DOHH2 (cell line): ENCODE results near the gene DNASE1L2.

Experiments
- H3F3A ChIP-seq: fragments of 200-600 bp; sonication (generic), shearing (Covaris generic); 2 replicates; pipeline ENCODE4 v1.6.0; 2016; ENCODE audit warnings: antibody characterized with exemption, mild to moderate bottlenecking; ENCODE audit not compliant: control insufficient read depth, insufficient read depth
- H3K27ac ChIP-seq: fragments of 200-600 bp; sonication (generic); 2 replicates; pipeline ENCODE4 v1.5.1; 2014; ENCODE audit warnings: low read depth, mild to moderate bottlenecking, low read length, moderate library complexity
- H3K27me3 ChIP-seq: fragments of 200-600 bp; sonication (generic); 2 replicates; pipeline ENCODE4 v1.6.1; 2014; ENCODE audit warnings: mild to moderate bottlenecking, low read length, mixed read lengths; ENCODE audit not compliant: control insufficient read depth
- H3K36me3 ChIP-seq: fragments of 200-600 bp; sonication (generic); 2 replicates; pipeline ENCODE4 v1.6.1; 2014; ENCODE audit warnings: mild to moderate bottlenecking, low read length, moderate library complexity, mixed read lengths; ENCODE audit not compliant: control insufficient read depth
- H3K4me1 ChIP-seq: fragments of 200-600 bp; sonication (generic); 2 replicates; pipeline ENCODE4 v1.6.1; 2014; ENCODE audit warnings: mild to moderate bottlenecking, low read length, mixed read lengths; ENCODE audit not compliant: control insufficient read depth
- H3K4me2 ChIP-seq: fragments of 200-600 bp; sonication (generic); 2 replicates; pipeline ENCODE4 v1.6.0; 2014; ENCODE audit warnings: mild to moderate bottlenecking, low read length, moderate library complexity
- H3K4me3 ChIP-seq: fragments of 200-600 bp; sonication (generic); 2 replicates; pipeline ENCODE4 v1.5.1; 2014; ENCODE audit warnings: mild to moderate bottlenecking, low read length, mixed read lengths
- H3K79me2 ChIP-seq: fragments of 200-600 bp; sonication (generic); 2 replicates; pipeline ENCODE4 v1.6.1; 2014; ENCODE audit warnings: mild to moderate bottlenecking, low read length, mixed read lengths; ENCODE audit not compliant: control insufficient read depth
- H3K9me2 ChIP-seq: fragments of 200-600 bp; sonication (generic); replicated peaks from 2 replicates; pipeline ENCODE4 v1.6.1; 2014; ENCODE audit warnings: mild to moderate bottlenecking, low read length, mixed read lengths; ENCODE audit not compliant: control insufficient read depth
- H3K9me3 ChIP-seq: fragments of 200-600 bp; sonication (generic); 2 replicates; pipeline ENCODE4 v1.6.1; 2014; ENCODE audit warnings: antibody characterized with exemption, low read length, mixed read lengths; ENCODE audit not compliant: control insufficient read depth, insufficient read depth
- H4K20me1 ChIP-seq: fragments of 200-600 bp; sonication (generic); 2 replicates; pipeline ENCODE4 v1.6.0; 2014; ENCODE audit warnings: low read depth, mild to moderate bottlenecking, antibody characterized with exemption, low read length, moderate library complexity; ENCODE audit not compliant: control insufficient read depth, insufficient read depth
- EZH2phosphoT487 ChIP-seq: fragments of 200-600 bp; sonication (generic); IDR thresholded peaks from 2 replicates; pipeline ENCODE4 v1.6.1; 2017; ENCODE audit warnings: borderline replicate concordance, mild to moderate bottlenecking, antibody characterized with exemption, low read length, moderate library complexity, mixed read lengths
- TF ChIP-seq, protein P1 (sequence below): fragments of 200-600 bp; sonication (generic); IDR thresholded peaks from one replicate; pipeline ENCODE4 v1.5.1; 2014; ENCODE audit warnings: antibody characterized with exemption, mild to moderate bottlenecking, low read depth, low read length; ENCODE audit not compliant: poor library complexity, severe bottlenecking

The DNASE1L2 gene

DNA sequence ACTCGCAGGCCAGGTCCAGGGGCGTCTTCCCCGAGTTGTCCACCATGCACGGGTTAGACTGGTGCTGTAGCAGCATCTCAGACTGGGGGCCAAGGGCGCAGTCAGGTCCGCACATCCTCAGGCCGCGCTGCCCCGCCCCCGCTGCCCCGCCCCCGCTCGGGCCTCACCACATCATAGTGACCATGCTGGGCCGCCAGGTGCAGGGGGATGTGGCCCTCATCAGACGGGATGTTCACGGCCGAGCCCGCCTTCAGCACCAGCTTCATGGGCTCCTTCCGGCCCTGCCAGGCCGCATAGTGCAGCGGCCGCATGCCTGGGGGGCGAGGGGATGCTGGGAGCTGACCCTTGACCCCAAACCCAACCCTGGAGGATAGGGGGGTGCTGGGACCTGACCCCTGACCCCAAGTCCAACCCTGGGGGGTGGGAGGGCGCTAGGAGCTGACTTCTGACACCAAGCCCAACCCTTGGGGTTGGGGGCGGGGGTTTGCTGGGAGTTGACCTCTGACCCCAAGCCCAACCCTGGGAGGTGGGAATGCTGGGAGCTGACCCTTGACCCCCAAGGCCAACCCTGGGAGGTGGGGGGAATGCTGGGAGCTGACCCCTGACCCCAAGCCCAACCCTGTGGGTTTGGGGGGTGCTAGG lies 46.9 kb upstream of the DNASE1L2 start:
- Histone ChIP-seq H3K4me1 (no peaks in the 10 kb centered on the region; the same call in 1 of the 2 replicates), H3F3A (no peaks in the 10 kb centered on the region), H3K27ac (no peak overlapping the region), H3K4me3 (no peak overlapping the region), H3K9me2 (no peaks in the 10 kb centered on the region), H3K9me3 (no peaks in the 10 kb centered on the region), H3K36me3 (no peaks in the 10 kb centered on the region), H3K27me3 (peaks cover 12% of the 10 kb centered on the region), H4K20me1 (no peaks in the 10 kb centered on the region), H3K79me2 (no peaks in the 10 kb centered on the region), H3K4me2 (no peak overlapping the region)
- no peak for TF ChIP-seq EZH2phosphoT487
- TF ChIP-seq, protein P1, sequence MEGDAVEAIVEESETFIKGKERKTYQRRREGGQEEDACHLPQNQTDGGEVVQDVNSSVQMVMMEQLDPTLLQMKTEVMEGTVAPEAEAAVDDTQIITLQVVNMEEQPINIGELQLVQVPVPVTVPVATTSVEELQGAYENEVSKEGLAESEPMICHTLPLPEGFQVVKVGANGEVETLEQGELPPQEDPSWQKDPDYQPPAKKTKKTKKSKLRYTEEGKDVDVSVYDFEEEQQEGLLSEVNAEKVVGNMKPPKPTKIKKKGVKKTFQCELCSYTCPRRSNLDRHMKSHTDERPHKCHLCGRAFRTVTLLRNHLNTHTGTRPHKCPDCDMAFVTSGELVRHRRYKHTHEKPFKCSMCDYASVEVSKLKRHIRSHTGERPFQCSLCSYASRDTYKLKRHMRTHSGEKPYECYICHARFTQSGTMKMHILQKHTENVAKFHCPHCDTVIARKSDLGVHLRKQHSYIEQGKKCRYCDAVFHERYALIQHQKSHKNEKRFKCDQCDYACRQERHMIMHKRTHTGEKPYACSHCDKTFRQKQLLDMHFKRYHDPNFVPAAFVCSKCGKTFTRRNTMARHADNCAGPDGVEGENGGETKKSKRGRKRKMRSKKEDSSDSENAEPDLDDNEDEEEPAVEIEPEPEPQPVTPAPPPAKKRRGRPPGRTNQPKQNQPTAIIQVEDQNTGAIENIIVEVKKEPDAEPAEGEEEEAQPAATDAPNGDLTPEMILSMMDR, result no peak

DNA sequence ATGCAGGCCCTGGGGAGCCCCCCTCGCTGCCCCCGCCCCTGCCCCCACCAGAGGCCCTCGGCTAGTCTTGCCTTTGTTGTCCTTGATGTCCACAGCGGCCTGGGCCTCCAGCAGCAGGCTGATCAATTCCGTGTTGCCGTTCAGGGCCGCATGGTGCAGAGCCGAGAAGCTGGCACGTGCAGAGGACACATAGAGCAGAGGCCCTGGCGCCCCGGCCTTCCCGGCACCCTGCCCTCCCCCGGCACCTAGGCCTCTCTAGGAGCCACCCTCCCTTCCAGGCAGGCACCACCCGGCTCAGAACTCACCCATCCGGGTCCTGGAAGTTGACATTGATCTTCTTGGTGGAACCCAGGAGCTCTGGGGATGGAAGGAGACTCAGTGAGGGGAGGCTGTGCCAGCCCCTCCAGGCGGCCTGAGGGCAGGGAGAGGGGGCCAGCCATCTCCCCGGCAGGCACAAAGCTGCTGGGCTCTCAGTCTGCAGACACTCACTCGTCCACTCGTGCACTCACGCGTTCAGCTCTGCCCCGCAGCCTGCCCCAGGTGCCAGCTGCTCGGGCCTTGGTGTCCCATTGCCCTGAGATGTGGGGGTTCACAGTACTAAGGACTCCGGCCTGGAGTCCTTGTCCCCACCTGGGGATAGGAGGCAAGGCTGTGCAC lies 46.1 kb upstream of the DNASE1L2 start:
- no peak overlapping the region for H3K4me3 ChIP-seq
- no peaks in the 10 kb centered on the region for H3K36me3 ChIP-seq
- peaks cover 19% of the 10 kb centered on the region for H3K27me3 ChIP-seq
- TF ChIP-seq, protein P1, result no peak
- no peak for TF ChIP-seq EZH2phosphoT487
- H4K20me1 ChIP-seq, result peaks cover 2% of the 10 kb centered on the region; the same call in 1 of the 2 replicates
- no peaks in the 10 kb centered on the region for H3F3A ChIP-seq
- no peaks in the 10 kb centered on the region for H3K9me3 ChIP-seq
- peaks cover 2% of the 10 kb centered on the region for H3K4me1 ChIP-seq
- H3K79me2 ChIP-seq, result no peaks in the 10 kb centered on the region
- H3K27ac ChIP-seq, result no peak overlapping the region
- H3K9me2 ChIP-seq, result no peaks in the 10 kb centered on the region
- H3K4me2 ChIP-seq, result no peak overlapping the region

DNA sequence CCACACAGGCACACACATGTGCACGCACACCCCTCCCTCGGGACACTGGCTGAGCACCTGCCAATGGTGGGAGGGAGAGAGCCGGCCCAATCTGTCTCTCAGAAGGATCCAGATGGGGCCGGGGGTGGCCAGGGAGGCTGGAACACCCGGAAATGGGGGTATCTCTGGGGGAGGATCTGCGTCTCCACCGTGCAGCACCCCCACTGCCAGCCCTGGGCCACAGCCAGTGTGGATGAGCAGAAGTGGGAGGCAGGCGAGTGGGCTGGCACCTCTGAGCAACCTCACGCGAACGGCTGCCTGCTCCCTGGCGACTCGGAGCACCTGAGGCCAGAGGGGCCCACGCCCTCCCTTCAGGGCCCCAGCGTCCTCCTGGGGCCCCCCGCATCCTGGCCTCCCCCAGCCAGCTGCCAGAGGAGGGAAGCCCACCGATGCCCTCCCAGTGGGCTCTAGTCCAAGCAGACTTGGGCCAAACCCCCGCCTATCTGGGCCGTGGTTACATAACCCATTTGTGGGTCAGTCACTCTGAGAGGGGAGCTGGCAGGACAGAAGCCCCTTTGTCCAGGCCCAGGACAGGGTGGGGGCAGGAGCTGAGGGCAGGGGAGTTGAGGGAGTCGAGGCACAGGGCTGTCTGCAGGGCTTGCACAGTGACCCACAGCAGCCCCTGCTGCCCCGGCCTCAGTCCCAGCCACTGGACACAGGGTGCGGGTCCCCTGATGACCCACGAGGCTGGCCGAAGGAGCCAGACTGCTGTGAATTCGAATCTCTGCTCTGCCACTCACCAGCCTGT lies 45.4 kb upstream of the DNASE1L2 start:
- H3K4me1 ChIP-seq, result peaks cover 9% of the 10 kb centered on the region
- no peak overlapping the region for H3K4me2 ChIP-seq

More for the DNA sequence above, 45.4 kb upstream of the DNASE1L2 start:
- H3K9me3 ChIP-seq, result no peaks in the 10 kb centered on the region
- H3F3A ChIP-seq, result no peaks in the 10 kb centered on the region
- no peaks in the 10 kb centered on the region for H3K79me2 ChIP-seq
- TF ChIP-seq EZH2phosphoT487, result no peak
- TF ChIP-seq, protein P1, result no peak
- H3K27ac ChIP-seq, result no peak overlapping the region
- H3K36me3 ChIP-seq, result no peaks in the 10 kb centered on the region
- H3K4me3 ChIP-seq, result no peak overlapping the region
- peaks cover 27% of the 10 kb centered on the region for H3K27me3 ChIP-seq
- H4K20me1 ChIP-seq, result peaks cover 5% of the 10 kb centered on the region; the same call in 1 of the 2 replicates
- no peaks in the 10 kb centered on the region for H3K9me2 ChIP-seq
